ENCODE measurements around the gene OR9A4. TPM values are rescaled to one million over a fixed set of nuclear protein-coding genes. Genes with fewer than 3 reads are reported as not detected.

Gene OR9A4
- polyA plus RNA-seq, 3 donors, result 0.28 TPM; not detected in 2

DNA sequence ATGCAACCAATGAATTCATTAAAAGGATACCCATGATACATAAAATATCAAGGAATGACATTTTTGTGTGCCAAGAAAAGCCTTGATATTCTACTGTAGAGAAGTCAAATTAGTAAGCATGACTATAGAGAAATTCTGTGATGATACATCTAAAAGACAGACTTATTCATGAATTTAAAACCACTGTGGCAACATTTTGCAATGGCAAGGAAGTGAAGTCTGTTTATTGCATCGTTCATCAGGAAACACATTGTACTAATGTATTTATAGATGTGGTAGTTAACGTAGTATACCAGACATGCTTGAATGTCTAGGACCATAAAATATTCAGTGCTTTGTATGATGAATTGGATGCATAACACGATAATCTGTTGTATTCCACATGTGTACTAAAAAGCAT lies 39.9 kb downstream of the OR9A4 start:
- Histone ChIP-seq H3K4me1 (ENCODE audit: control insufficient read depth in 1 of 2, insufficient read depth in 2 of 2, low read length in 2 of 2) (peaks cover 74 to 84% of the 10 kb centered on the region in 2 donors), H3K4me2 (replicated peaks; ENCODE audit: extremely low read depth, low read length, poor library complexity, severe bottlenecking) (peak overlapping the region; percentile 52), H3K4me3 (replicated peaks in 1 of 3; ENCODE audit: low read depth in 2 of 3, low read length in 3 of 3) (peak overlapping the region in 1 of 3 experiments; percentile 32), H3K27me3 (ENCODE audit: control insufficient read depth in 2 of 2, insufficient read depth in 2 of 2, low read length in 2 of 2) (no peaks in the 10 kb centered on the region), H3K9ac (ENCODE audit: insufficient read depth, low read length, poor library complexity, severe bottlenecking) (no peak overlapping the region), H3K79me2 (ENCODE audit: insufficient read depth, low read length) (no peaks in the 10 kb centered on the region), H4K20me1 (ENCODE audit: insufficient read depth, low read length) (no peaks in the 10 kb centered on the region), H2AFZ (ENCODE audit: insufficient read depth, low read depth, low read length, poor library complexity, severe bottlenecking) (no peak overlapping the region), H3K36me3 (replicated peaks in 1 of 2; ENCODE audit: control insufficient read depth in 1 of 2, insufficient read depth in 2 of 2, low read length in 2 of 2) (no peaks in the 10 kb centered on the region), H3K9me3 (replicated peaks in 1 of 2; ENCODE audit: control insufficient read depth in 1 of 2, insufficient read depth in 1 of 2, low read length in 2 of 2) (no peaks in the 10 kb centered on the region), H3K27ac (ENCODE audit: low read depth in 1 of 2, low read length in 2 of 2) (peak overlapping the region in 1 of 2 donors; percentile 76)
- peaks cover 0 to 8% (median 5%) of the 10 kb centered on the region in 7 donors for H3K9me3 Mint-ChIP-seq
- WGBS (ENCODE audit: insufficient coverage), result no CpG with 5 or more reads among the region's 3 CpGs
- intact Hi-C loops (cut with micrococcal nuclease), result loop anchor here in 1 of 2 donors (5.0 kb wide), 1 partner anchor 69 kb away; no protein-coding TSS in a partner anchor
- H3K27ac Mint-ChIP-seq, result peak overlapping the region; percentile 91 to 98 (median 94)
- peak overlapping the region in 1 of 2 donors; percentile 39 for H3K4me3 Mint-ChIP-seq
- TF ChIP-seq, protein P1, sequence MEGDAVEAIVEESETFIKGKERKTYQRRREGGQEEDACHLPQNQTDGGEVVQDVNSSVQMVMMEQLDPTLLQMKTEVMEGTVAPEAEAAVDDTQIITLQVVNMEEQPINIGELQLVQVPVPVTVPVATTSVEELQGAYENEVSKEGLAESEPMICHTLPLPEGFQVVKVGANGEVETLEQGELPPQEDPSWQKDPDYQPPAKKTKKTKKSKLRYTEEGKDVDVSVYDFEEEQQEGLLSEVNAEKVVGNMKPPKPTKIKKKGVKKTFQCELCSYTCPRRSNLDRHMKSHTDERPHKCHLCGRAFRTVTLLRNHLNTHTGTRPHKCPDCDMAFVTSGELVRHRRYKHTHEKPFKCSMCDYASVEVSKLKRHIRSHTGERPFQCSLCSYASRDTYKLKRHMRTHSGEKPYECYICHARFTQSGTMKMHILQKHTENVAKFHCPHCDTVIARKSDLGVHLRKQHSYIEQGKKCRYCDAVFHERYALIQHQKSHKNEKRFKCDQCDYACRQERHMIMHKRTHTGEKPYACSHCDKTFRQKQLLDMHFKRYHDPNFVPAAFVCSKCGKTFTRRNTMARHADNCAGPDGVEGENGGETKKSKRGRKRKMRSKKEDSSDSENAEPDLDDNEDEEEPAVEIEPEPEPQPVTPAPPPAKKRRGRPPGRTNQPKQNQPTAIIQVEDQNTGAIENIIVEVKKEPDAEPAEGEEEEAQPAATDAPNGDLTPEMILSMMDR (IDR thresholded peaks at IDR 0.05), result no peak
- peaks cover 0 to 7% of the 10 kb centered on the region in 2 donors for H3K36me3 Mint-ChIP-seq
- peaks cover 0 to 2% (median 0%) of the 10 kb centered on the region in 3 donors for H3K27me3 Mint-ChIP-seq (ENCODE audit: low read depth in 3 of 3)
- peak; percentile 82 to 94 (median 90) for DNase-seq
- peaks cover 77% of the 10 kb centered on the region for H3K4me1 Mint-ChIP-seq

DNA sequence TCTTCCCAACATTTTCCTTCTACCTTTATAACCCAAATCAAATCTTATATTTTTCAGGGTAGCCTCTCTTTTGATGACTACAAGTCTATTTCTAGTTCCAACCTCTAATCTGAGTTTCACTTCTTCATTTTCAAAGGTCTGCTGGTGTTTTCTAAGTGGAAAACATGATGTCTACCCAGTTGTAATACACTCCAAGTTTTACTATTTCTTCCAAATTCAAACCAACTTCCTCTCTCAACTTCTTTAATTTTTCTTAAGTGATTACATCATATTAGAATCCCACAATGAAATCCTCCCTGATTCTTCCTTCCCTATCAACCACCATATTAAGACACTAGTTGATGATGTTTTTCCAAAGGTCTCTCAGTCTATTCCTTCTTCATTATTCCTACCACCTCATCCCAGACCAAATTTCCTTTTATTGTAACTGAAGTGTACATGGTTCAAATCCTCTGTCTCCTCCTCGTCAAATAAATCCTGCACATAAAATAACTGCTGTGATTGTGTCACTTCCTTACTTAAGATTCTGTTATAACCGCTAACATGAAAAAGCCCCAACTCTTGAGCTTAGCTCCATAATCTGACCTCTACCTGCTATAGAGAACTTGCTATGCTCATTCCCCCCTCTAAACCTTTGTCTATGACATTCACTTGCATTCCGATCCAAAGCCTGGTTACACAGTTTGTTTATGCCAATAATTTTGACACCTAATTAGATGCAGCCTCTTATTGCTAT lies 44.7 kb downstream of the OR9A4 start:
- Mint-ChIP-seq H3K36me3 (peaks cover 9 to 15% of the 10 kb centered on the region in 2 donors), H3K9me3 (peaks cover 11 to 21% (median 17%) of the 10 kb centered on the region in 7 donors), H3K27me3 (ENCODE audit: low read depth in 3 of 3) (peaks cover 0 to 3% (median 2%) of the 10 kb centered on the region in 3 donors), H3K4me3 (peak overlapping the region; percentile 47 to 67), H3K27ac (peak overlapping the region; percentile 91 to 98 (median 96)), H3K4me1 (peaks cover 55% of the 10 kb centered on the region)
- H3K4me3 ChIP-seq (replicated peaks in 1 of 3; ENCODE audit: low read depth in 2 of 3, low read length in 3 of 3), result peak overlapping the region in 1 of 3 experiments; percentile 42
- H3K79me2 ChIP-seq (ENCODE audit: insufficient read depth, low read length), result no peaks in the 10 kb centered on the region
- TF ChIP-seq, protein P1 (IDR thresholded peaks at IDR 0.05), result no peak
- no peaks in the 10 kb centered on the region for H3K36me3 ChIP-seq (replicated peaks in 1 of 2; ENCODE audit: control insufficient read depth in 1 of 2, insufficient read depth in 2 of 2, low read length in 2 of 2)
- peak overlapping the region; percentile 45 for H3K4me2 ChIP-seq (replicated peaks; ENCODE audit: extremely low read depth, low read length, poor library complexity, severe bottlenecking)
- peak overlapping the region; percentile 24 for H3K9ac ChIP-seq (ENCODE audit: insufficient read depth, low read length, poor library complexity, severe bottlenecking)
- H3K4me1 ChIP-seq (ENCODE audit: control insufficient read depth in 1 of 2, insufficient read depth in 2 of 2, low read length in 2 of 2), result peaks cover 45 to 64% of the 10 kb centered on the region in 2 donors
- no peaks in the 10 kb centered on the region for H4K20me1 ChIP-seq (ENCODE audit: insufficient read depth, low read length)
- H3K27me3 ChIP-seq (ENCODE audit: control insufficient read depth in 2 of 2, insufficient read depth in 2 of 2, low read length in 2 of 2), result no peaks in the 10 kb centered on the region
- peaks cover 4% of the 10 kb centered on the region in 2 donors for H3K9me3 ChIP-seq (replicated peaks in 1 of 2; ENCODE audit: control insufficient read depth in 1 of 2, insufficient read depth in 1 of 2, low read length in 2 of 2)
- intact Hi-C loops (cut with micrococcal nuclease), result loop anchor here in 1 of 2 donors (5.0 kb wide), 1 partner anchor 74 kb away; no protein-coding TSS in a partner anchor
- peak overlapping the region; percentile 63 to 84 for H3K27ac ChIP-seq (ENCODE audit: low read depth in 1 of 2, low read length in 2 of 2)
- WGBS (ENCODE audit: insufficient coverage), result no CpG with 5 or more reads among the region's 3 CpGs
- DNase-seq, result peak; percentile 79 to 93 (median 91)
- H2AFZ ChIP-seq (ENCODE audit: insufficient read depth, low read depth, low read length, poor library complexity, severe bottlenecking), result no peak overlapping the region

Other genes starting within 250 kb of the OR9A4 start
- 1 to 10 TPM; 1.4 to 4.7 (median 1.9) TPM for gene DENND11, start 214.2 kb upstream of the OR9A4 start, polyA plus RNA-seq
- gene WEE2, start 208.0 kb upstream of the OR9A4 start, polyA plus RNA-seq, result not detected
- gene SSBP1, start 178.0 kb upstream of the OR9A4 start, polyA plus RNA-seq, result 100 to 1,000 TPM in 2 of 3 donors, 10 to 100 TPM in 1; 66.9 to 197 (median 184) TPM
- not detected for gene TAS2R3, start 152.3 kb upstream of the OR9A4 start, polyA plus RNA-seq
- gene TAS2R4, start 139.7 kb upstream of the OR9A4 start, polyA plus RNA-seq, result under 1 TPM in 1 of 3 donors, not detected in 2; 0.12 TPM
- gene TAS2R5, start 126.2 kb upstream of the OR9A4 start, polyA plus RNA-seq, result 1 to 10 TPM in 1 of 3 donors, not detected in 2; 1.5 TPM
- not detected for gene PRSS37, start 74.9 kb upstream of the OR9A4 start, polyA plus RNA-seq
- gene CLEC5A, start 30.6 kb downstream of the OR9A4 start, polyA plus RNA-seq, result 10 to 100 TPM in 1 of 3 donors, 1 to 10 TPM in 2; 9.6 to 15.2 (median 10.0) TPM
- not detected for gene TAS2R38, start 57.4 kb downstream of the OR9A4 start, polyA plus RNA-seq
- gene MGAM, start 79.5 kb downstream of the OR9A4 start, polyA plus RNA-seq, result 1 to 10 TPM; 1.2 to 2.7 (median 1.3) TPM
- under 1 TPM in 1 of 3 donors, not detected in 2; 0.08 TPM for gene MGAM2, start 195.3 kb downstream of the OR9A4 start, polyA plus RNA-seq